Endothelial cell (in vitro differentiated cells): Measurements from ENCODE around the gene DTD1. TPM values are rescaled to one million over a fixed set of nuclear protein-coding genes. Genes with fewer than 3 reads are reported as not detected.

Experiments
- DNase-seq: peaks from one replicate; pipeline ENCODE4 v3.0.0; 2021; ENCODE audit warnings: low spot score
- H3K27ac Mint-ChIP-seq: one replicate; pipeline ENCODE4 v1.8.0; 2021; ENCODE audit warnings: mixed read lengths, inconsistent platforms; ENCODE audit not compliant: unreplicated experiment
- H3K27me3 Mint-ChIP-seq: one replicate; pipeline ENCODE4 v1.8.0; 2021; ENCODE audit warnings: mild to moderate bottlenecking, moderate library complexity, mixed read lengths, inconsistent platforms; ENCODE audit not compliant: unreplicated experiment
- H3K36me3 Mint-ChIP-seq: one replicate; pipeline ENCODE4 v1.8.0; 2021; ENCODE audit warnings: mild to moderate bottlenecking, low read depth, mixed read lengths, inconsistent platforms; ENCODE audit not compliant: unreplicated experiment
- H3K4me1 Mint-ChIP-seq: one replicate; pipeline ENCODE4 v1.8.0; 2021; ENCODE audit warnings: mild to moderate bottlenecking, mixed read lengths, inconsistent platforms; ENCODE audit not compliant: unreplicated experiment
- H3K4me3 Mint-ChIP-seq: one replicate; pipeline ENCODE4 v1.8.0; 2021; ENCODE audit warnings: mild to moderate bottlenecking, mixed read lengths, inconsistent platforms; ENCODE audit not compliant: unreplicated experiment
- H3K9me3 Mint-ChIP-seq: one replicate; pipeline ENCODE4 v1.8.0; 2021; ENCODE audit warnings: mixed read lengths, inconsistent platforms; ENCODE audit not compliant: unreplicated experiment
- total RNA-seq: library from RNA; stranded (reverse); fragmentation: NEBNext Ultra II Directional; extraction: Animal tissue kit (Norgen Biotek cat#: 25700); gene quantifications from one replicate; pipeline ENCODE4 v1.2.1, GENCODE V29; 2021; ENCODE audit not compliant: unreplicated experiment
- TF ChIP-seq, protein P1 (sequence below): fragments of 200-600 bp; sonication (generic); IDR thresholded peaks from one replicate; pipeline ENCODE4 v1.5.0; 2021; ENCODE audit warnings: antibody characterized with exemption; ENCODE audit not compliant: unreplicated experiment

The DTD1 gene
- total RNA-seq, 1 donor from 2014 or later: 31.0 TPM

- H3K36me3 Mint-ChIP-seq: no peaks in the 10 kb centered on the region
- no peak overlapping the region for H3K4me3 Mint-ChIP-seq
- H3K27ac Mint-ChIP-seq: no peak overlapping the region
- H3K27me3 Mint-ChIP-seq: peaks cover 4% of the 10 kb centered on the region
- TF ChIP-seq, protein P1, sequence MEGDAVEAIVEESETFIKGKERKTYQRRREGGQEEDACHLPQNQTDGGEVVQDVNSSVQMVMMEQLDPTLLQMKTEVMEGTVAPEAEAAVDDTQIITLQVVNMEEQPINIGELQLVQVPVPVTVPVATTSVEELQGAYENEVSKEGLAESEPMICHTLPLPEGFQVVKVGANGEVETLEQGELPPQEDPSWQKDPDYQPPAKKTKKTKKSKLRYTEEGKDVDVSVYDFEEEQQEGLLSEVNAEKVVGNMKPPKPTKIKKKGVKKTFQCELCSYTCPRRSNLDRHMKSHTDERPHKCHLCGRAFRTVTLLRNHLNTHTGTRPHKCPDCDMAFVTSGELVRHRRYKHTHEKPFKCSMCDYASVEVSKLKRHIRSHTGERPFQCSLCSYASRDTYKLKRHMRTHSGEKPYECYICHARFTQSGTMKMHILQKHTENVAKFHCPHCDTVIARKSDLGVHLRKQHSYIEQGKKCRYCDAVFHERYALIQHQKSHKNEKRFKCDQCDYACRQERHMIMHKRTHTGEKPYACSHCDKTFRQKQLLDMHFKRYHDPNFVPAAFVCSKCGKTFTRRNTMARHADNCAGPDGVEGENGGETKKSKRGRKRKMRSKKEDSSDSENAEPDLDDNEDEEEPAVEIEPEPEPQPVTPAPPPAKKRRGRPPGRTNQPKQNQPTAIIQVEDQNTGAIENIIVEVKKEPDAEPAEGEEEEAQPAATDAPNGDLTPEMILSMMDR: no peak
- H3K4me1 Mint-ChIP-seq: peaks cover 8% of the 10 kb centered on the region
- no peaks in the 10 kb centered on the region for H3K9me3 Mint-ChIP-seq
- no peak for DNase-seq
These were observed 207.5 kb downstream of the DTD1 start for GRCh38 chr20:18795366-18795765.

GRCh38 chr20:18796282-18796833, 208.5 kb downstream of the DTD1 start:
- H3K9me3 Mint-ChIP-seq: no peaks in the 10 kb centered on the region
- H3K27ac Mint-ChIP-seq: no peak overlapping the region
- no peaks in the 10 kb centered on the region for H3K36me3 Mint-ChIP-seq
- TF ChIP-seq, protein P1: no peak
- no peak for DNase-seq
- peaks cover 8% of the 10 kb centered on the region for H3K4me1 Mint-ChIP-seq
- H3K27me3 Mint-ChIP-seq: peaks cover 4% of the 10 kb centered on the region
- H3K4me3 Mint-ChIP-seq: no peak overlapping the region

- DNase-seq: no peak
- TF ChIP-seq, protein P1: no peak
- H3K27me3 Mint-ChIP-seq: peaks cover 2% of the 10 kb centered on the region
- peaks cover 5% of the 10 kb centered on the region for H3K4me1 Mint-ChIP-seq
- H3K4me3 Mint-ChIP-seq: no peak overlapping the region
- H3K27ac Mint-ChIP-seq: no peak overlapping the region
- no peaks in the 10 kb centered on the region for H3K36me3 Mint-ChIP-seq
- no peaks in the 10 kb centered on the region for H3K9me3 Mint-ChIP-seq
These were observed 213.7 kb downstream of the DTD1 start for GRCh38 chr20:18801516-18801915.

- H3K36me3 Mint-ChIP-seq: no peaks in the 10 kb centered on the region
- H3K4me1 Mint-ChIP-seq: peaks cover 5% of the 10 kb centered on the region
- DNase-seq: no peak
- no peak overlapping the region for H3K4me3 Mint-ChIP-seq
- TF ChIP-seq, protein P1: no peak
- no peak overlapping the region for H3K27ac Mint-ChIP-seq
- H3K27me3 Mint-ChIP-seq: peaks cover 2% of the 10 kb centered on the region
- H3K9me3 Mint-ChIP-seq: no peaks in the 10 kb centered on the region
These were observed 214.3 kb downstream of the DTD1 start for GRCh38 chr20:18802012-18802634.

DNA sequence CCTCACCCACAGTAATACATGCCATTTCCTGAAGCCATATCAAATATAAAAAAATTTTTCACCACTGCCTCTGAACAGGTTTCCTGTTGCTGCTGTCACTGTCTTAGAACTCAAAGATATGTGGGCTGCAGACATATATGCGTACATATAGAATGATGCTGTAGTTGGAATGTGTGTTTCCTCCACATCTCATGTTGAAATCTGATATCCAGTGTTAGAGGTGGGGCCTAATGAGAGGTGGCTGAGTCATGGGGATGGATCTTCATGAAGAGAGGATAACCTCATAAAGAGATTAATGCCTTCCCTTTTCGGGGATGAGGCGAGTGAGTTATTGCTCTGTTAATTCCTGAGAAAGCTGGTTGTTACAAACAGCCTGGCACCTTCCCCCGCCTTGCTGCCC, 218.0 kb downstream of the DTD1 start:
- no peaks in the 10 kb centered on the region for H3K27me3 Mint-ChIP-seq
- TF ChIP-seq, protein P1: no peak
- no peak for DNase-seq
- H3K36me3 Mint-ChIP-seq: no peaks in the 10 kb centered on the region
- H3K4me1 Mint-ChIP-seq: no peaks in the 10 kb centered on the region
- no peaks in the 10 kb centered on the region for H3K9me3 Mint-ChIP-seq
- H3K27ac Mint-ChIP-seq: no peak overlapping the region
- H3K4me3 Mint-ChIP-seq: no peak overlapping the region
